Gastroesophageal sphincter (tissue), 4 donors: ENCODE data around the gene SSX5. TPM values are rescaled to one million over a fixed set of nuclear protein-coding genes. Genes with fewer than 3 reads are reported as not detected.

Source experiments
- small RNA-seq, 4 donors: library from RNA; depleted of rRNA; stranded (forward); fragments of <200 nt; gene quantifications; one replicate each; pipeline ENCODE3, GENCODE V24; 2016
- total RNA-seq, 4 donors: library from RNA; depleted of rRNA; stranded (reverse); fragments of >200 nt; gene quantifications; one replicate each; pipeline ENCODE4 v1.1.0, GENCODE V29; 2016

Gene SSX5
- total RNA-seq, 4 donors from 2014 or later = not detected

Small RNA genes lying within 50 kb of the gene (small RNA-seq; reads per million reads assigned to genes)
- gene AC245047.3 (0 reads per million in 4 donors), gene AC245047.7 (0 reads per million in 4 donors), gene RNA5SP503 (0 reads per million in 4 donors), gene RNU6-707P (0 to 0.27 (median 0) reads per million in 4 donors)

Other genes with a start within 250 kb of the SSX5 start
- gene ZNF182, start 192.8 kb downstream of the SSX5 start, total RNA-seq = 1 to 10 TPM; 2.8 to 5.8 (median 3.8) TPM
- gene SPACA5, start 189.8 kb downstream of the SSX5 start, total RNA-seq = not detected
- 1 to 10 TPM; 2.8 to 7.8 (median 3.8) TPM for gene ZNF630, start 125.2 kb downstream of the SSX5 start, total RNA-seq
- not detected for gene SPACA5B, start 66.2 kb downstream of the SSX5 start, total RNA-seq
- gene SSX1, start 58.6 kb upstream of the SSX5 start, total RNA-seq = not detected
- gene SSX3, start 159.9 kb upstream of the SSX5 start, total RNA-seq = not detected
- under 1 TPM in 1 of 4 donors, not detected in 3; 0.27 TPM for gene SSX4, start 186.7 kb upstream of the SSX5 start, total RNA-seq
- under 1 TPM in 1 of 4 donors, not detected in 3; 0.27 TPM for gene SSX4B, start 215.2 kb upstream of the SSX5 start, total RNA-seq